Stimulated activated naive CD4-positive, alpha-beta T cell treated with Interleukin-2 at 50 U/mL for 16 hours (primary cell): ENCODE results near the gene B4GALT3.

Experiments
- DNase-seq: peaks from one replicate; lab custom pipeline; 2025; lab: John Stamatoyannopoulos, UW

Gene B4GALT3

DNA sequence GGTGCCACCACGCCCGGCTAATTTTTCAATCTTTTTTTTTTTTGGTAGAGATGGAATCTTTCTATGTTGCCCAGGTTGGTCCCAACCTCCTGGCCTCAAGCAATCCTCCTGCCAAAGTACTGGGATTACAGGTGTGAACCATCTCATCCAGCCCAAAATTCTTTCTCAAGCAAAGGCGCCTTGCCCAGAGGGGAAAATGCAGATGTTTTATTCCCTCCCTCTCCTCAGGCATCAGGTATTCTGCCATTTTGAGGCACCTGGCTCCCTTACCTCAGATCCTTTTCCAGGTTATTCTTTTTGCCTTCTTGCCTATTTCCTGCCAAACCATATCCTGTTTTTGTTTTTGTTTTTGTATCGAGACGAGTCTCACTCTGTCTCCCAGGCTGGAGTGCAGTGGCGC, 11.1 kb upstream of the B4GALT3 start:
- no peak for DNase-seq

DNA sequence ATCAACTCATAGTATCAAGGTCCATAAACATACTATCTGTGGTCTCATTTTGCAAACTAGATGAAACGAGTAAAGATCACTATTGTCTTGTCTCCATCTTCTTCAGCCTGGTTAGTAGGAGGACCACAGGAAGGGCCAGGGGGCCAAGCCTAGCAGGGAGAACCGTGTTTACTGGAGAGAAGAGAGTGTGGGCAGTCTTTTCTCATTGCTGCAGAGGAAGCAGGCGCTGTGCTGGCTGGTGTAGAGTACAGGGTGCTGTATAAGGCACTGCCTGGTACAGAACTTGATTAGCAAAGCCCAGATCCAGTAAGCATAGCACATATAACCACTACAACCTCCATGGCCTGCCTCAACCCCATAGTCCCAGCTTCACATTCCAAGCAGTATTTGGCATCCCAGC, 10.0 kb upstream of the B4GALT3 start:
- no peak for DNase-seq

DNA sequence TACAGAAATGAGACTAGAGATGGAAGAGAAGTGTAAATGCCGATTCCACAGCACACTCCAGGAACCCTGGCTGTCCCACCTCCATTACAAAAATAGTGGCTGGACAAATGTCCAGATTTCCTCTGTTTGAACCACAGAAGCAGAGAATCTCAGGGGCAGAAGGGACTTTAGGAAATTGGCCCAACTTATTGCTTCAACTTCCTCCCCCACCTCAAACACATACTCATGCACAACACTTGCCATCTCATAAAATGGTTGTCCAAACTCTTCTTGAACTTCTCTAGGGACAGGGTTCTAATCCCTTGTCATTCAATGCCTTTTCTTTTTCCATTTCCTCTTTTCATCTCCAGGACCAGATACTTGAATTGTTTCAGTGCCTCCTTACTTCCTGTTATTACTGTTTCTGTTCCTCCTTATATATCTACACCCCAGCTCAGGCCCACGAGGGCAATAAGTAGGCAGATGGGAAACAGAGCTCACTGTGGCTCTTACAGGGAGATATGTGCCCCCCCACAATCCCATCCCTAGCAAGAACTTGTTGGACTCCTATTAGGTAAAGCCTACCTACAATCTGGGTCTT, 8.5 kb upstream of the B4GALT3 start:
- DNase-seq, result no peak

DNA sequence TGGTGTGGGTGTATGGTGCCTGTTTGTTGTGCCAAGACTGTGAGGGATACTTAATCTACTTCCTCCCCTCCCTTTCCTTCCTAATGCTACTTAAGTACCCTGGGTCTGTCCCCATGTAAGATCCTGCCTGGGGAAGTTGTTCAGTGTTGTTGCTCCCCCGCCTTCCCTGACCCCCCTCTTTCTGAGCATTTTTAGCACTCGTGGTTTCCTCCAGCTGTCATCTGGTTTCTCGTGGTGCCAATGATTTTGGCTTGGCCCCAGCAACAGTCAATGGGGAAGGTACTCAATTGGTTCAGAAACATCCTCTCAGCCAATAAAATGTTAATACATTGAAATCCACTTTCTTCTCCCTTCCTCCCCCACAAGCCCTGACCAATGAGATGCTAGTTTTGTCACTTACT, 8.0 kb upstream of the B4GALT3 start:
- DNase-seq, result peak; percentile 67

DNA sequence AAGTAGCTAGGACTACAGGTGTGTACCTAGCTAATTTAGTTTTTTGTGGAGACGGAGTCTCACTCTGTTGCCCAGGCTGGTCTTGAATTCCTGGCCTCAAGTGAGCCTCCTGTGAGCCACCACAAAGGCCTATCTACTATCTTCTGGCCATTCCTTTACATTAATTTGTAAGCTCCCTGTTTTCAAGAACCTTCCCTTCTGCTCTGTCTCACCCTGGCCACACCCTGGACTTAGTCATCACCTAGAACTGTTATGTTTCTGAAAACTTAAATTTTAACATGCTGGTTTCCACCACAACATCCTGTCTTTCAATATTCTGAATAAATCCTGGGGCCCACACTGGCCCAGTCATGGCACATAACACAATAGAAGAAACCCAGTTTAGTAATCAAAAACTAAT, 4.9 kb upstream of the B4GALT3 start:
- peak; percentile 64 for DNase-seq

DNA sequence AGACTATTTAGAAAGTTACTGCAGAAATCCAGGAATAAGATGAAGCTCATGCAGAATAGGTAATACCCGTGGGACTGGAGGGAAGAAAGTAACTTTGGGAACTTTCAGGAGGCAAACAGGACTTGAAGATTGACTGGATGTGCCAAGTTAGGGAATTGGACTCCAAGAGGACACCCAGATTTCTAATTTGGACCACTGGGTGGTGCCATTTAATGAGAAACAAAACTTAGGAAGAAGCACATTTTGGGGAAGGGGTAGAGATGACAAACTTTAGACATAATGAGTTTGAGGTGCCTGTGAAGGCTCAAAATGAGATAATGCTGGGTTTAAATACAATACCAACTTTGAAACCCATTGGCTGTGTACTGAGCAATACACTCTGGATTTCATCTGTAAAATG, 3.3 kb upstream of the B4GALT3 start:
- DNase-seq, result no peak

DNA sequence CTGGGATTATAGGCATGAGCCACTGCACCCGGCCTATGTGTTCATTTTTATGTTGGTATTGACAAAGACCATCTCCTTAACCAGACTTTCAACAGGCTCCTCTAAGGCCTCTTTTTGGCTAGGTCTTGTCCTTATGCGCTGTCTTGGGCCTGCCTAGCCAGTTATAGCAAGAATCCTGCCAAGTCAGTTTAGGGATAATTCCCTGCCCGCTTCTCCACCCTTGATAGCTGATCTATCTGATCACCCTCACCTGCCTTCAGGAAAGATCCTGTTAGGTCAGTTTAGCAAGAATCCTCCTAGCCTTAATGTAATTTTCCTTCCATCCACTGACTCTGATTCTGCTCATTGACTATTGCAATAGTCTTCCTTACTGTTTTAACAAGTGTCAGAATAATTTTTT, 2.4 kb upstream of the B4GALT3 start:
- no peak for DNase-seq

DNA sequence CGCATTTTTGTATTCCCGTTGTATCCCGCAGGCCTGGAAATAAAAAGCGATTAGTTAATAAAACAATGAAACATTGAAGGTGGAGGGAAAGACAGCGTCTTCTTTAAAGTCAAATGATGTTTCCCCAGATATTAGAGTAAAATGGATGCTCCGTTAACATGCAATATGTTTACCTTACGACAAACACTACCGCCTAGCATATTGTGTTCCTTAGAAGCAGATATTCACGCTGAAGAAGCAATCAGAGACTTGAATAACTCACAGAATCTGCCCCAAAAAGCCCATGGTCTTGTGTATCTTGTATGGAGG, 583 bp upstream of the B4GALT3 start:
- DNase-seq, result no peak

DNA sequence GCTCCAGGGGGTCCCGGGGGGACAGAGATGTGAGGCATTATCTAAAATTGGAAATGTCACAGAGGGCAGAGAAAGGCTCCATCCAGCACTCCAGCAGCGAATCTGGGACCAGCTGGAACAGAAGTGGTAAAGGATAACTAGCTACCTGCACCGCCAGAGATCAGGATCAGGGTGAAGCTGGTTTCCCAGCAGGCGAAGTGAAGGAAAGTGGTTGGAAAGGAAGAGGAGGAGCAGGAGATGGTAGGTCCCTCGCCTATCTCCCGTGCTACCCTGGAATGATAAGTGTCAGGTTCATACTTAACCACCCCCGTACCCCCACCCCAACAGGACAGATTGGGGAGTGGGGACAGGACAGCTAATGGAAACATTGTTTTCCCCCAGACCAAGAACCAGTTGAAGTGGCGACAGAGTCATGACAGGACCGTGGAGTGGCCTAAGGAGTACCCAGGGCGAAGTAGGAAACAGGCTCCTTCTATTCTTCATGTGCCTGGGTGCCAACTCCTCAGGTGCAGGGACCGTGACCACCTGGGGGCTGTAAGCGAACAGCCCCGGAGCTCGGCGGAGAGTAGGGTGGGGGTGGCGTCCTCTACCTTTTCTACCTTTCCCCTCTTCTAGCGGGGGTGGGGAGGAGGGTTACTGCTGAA, 717 bp downstream of the B4GALT3 start:
- no peak for DNase-seq

DNA sequence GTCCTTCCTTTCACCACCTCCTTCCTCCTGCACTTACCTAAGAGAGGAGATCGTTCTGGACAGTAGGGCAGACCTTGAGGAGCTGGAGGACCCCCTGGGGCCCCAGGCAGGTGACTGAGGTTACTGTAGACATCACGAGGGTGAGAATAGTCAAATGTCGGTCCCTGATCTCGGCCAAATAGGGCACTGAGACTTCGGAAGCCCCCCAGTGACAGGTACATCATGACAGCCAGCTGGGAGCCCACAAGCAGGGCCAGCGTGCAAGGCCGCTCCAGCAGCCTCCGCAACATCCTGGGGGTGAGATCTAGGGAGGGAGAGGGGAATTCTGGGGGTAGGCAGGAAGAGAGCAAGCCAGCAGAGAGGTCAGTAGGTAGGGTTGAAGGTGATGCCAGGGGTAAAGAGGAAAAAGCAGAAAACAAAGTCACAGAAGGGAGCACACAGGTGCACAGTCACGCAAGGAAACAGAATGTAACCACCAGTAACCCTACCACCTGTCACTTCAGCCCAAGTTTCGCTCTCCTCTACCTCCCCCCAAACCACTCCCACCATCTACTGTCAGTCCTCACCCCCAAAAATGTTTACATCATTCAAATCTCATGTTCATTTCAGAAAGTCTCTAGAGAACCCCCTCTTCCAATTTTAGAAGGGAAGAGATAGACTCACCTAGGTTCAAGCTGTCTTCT, 1.4 kb downstream of the B4GALT3 start:
- no peak for DNase-seq

DNA sequence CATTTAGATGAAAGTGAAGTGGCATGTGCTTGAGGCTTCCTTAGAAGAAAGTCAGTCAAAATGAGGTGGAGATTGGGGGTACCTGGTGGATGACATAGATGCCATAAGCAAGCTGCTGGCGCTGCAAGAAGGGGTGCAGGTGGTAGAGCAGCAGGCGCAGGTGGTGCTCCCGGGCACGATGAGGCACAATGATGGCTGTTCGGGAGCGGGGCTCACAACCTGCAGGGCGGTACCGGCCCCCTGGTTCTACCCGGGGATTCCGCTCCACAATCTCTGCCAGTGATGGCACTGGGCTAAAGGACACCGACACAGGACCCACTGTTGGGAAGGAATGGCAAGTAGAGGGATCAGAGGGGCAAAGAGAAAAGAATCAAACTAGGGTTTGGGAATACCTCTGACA, 2.4 kb downstream of the B4GALT3 start:
- no peak for DNase-seq

DNA sequence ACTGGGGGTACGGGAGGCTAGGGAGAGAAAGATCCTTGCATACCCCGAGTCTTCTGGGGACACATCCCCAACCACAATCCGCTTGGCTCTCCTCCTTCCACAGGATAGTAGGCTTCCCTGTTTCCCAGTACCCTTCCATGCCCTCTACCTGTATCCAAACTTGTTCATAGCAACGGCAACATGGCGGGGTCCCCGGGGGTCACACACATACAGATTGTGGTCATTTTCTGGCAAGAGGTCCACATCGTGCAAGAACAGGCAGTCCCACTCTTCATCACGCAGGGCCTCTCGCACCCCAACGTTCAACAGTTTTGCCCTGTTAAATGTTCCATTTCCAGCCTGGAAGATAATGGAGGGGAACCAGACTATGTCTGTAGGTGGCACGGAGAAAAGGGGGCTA, 3.6 kb downstream of the B4GALT3 start:
- DNase-seq, result no peak

DNA sequence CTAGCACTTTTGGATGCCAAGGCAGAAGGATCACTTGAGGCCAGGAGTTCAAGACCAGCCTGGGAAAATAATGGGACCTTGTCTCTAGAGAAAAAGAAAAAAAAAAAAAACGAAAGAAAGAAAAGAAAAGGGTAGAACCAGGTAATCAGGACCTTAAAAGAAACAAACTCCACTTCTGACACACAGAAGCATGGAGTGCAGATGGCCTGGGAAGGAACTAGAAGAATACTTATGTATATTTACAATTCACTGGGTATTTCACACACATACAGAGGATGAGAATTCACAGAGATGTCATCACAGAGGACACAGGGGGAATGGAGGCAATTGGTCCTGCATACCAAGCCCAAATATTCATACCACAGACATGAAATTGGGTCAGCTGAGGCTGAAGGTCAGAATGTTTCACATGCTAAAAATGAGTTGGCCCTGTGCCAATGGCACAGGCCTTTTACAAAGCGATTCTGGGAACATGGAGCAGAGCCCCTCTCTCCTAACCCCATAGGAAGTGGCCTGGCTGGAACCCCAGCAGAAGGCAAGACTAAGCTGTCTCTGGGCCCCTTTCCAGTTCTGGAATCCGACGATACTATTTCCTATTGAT, 4.4 kb downstream of the B4GALT3 start:
- DNase-seq, result no peak

DNA sequence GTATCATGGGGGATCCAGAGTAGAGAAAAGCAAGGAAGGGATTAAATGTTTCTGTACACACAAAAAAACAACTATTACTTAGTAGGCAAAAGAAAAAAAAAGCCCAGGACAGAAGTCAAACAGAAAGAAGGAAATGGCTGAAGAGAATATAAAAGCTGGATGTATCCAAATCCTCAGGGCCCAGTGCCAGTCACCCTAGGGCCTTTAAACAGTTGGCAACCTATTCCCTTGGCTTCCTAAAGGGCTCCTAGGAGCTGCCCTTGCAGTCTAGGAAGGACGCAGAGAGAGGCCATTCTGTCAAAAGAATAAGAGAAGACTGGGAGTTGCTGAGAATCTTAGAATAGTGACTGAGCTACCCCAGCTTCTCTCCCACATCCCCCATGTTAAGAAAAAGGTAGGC, 5.0 kb downstream of the B4GALT3 start:
- DNase-seq, result no peak

DNA sequence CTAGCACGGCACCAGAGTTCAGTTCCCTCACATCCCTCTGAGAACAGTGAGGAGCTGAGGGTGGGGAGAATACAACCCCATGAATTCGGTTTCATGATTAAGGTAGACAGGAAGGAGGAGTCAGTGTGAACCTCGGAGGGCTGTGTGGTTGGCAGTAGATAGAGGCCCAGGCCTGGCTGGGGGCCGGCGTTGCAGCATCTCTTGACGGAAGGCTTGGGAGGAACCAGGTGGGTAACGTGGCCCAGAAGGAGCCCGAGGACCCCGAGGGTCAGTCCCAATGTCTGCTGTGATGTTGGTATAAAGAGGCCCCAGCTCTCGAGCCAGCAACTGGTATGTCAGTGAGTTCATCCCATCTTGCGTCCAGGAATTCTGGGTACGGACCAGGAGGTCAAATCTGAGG, 5.6 kb downstream of the B4GALT3 start:
- DNase-seq, result no peak

DNA sequence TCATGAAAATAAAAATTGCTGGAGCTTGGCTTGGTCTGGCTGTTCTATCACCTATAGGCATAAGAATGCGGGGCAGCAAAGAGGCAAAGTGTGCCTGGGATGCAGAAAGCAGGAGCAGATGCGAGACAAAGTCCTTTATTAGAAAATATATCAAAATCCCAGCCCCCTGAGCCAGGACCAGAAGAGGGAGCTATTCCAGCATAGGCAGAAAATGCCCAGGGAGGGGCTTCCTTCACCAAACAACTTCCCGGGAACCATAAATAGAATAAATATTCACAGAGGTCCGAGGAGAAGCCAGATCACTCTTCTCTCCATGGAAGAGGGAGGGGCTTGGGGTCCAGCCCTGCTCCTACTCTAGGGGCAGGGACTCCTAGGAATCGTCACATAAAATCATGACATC, 6.1 kb downstream of the B4GALT3 start:
- no peak for DNase-seq

DNA sequence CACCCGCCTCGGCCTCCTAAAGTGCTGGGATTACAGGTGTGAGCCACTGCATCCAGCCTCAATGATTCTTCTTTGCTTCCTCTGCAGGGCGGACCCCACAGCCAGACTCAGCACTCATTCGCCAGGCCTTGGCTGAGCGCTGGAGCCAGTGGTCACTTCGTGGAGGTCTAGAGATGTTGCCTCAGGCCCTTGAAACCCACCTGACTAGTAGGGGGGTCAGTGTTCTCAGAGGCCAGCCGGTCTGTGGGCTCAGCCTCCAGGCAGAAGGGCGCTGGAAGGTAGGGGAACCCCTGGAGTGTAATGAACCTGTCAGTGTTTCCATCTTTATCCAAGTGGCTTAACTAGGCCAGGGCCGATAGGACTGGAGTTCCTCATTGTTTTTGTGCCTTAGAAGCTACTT, 8.4 kb downstream of the B4GALT3 start:
- DNase-seq, result no peak

DNA sequence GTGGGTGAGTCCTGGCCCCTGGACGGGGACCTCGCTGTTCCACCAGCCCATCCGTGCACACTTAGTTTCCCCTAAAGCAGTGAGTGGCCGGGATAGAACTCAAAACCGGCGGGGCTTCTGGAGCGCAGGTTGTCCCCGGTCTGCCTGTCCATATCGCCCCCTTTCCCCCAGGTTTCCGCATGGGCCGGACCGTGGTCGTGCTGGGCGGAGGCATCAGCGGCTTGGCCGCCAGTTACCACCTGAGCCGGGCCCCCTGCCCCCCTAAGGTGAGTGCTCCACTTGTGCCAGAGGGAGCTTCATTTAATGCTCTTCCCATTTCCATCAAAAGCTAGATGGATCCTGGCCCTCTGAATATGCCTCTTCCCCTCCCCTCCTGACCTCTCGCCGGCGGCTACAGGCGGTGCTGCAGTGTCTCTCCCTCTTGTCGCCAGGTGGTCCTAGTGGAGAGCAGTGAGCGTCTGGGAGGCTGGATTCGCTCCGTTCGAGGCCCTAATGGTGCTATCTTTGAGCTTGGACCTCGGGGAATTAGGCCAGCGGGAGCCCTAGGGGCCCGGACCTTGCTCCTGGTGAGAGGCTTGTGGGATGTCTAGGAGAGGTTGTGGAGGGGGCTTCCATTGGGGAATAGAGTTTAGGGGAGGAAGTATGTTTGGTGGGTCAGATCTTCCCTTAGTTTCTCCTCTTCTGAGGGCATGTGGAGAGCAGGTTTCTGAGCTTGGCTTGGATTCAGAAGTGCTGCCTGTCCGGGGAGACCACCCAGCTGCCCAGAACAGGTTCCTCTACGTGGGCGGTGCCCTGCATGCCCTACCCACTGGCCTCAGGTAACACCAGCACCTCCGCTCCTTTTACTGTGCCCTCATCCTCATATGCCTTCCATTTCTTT, 10.4 kb downstream of the B4GALT3 start:
- DNase-seq, result no peak

DNA sequence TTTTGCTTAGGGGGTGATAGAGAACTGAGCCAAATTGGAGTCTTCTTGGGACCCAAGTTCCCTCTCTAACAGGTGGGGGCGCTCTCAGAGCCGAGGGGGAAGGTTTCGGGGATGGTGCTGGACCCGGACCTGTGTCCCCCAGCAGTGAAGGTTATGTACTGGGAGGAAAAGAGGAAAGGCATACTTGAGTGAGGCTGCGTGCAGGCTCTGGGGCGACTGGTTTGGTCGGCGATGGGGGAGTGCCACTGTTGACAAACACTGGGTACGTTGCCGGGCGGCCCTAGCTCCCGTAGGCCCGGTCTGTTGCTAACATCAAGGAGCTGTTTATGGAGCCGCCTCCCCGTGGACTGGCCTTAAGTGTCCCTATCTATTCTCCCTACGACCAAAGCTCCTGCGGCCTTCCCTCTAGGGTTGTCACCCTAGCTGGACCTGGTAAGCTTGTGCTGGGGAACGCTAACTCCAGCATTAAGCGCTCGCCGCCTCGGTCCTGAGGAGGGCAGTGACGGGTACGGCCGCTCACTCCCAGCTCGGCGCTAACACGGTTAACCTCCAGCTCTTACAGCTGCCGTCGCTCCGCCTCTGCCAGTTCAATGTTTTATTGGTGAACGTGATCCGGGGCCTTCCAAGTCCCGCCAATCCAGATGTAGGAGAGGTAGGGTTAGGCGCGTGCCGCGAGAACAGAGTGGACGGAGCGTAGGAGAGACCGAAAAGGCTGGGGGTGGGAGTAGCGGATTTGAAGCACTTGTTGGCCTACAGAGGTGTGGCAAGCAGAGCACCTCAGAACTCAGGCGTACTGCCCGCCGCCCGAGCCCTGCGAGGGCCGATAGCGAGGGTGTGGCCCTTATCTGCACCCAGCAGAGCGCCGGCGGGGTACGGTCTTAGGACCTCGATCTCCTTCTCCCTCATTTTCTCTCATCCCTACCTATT, 11.3 kb downstream of the B4GALT3 start, which contains the start of gene PPOX:
TSS of gene PPOX (plus strand) at position 685 of the 927 bp plus-strand sequence. CDS start 422 bp downstream, outside the sequence.
- DNase-seq, result peak; percentile 95

DNA sequence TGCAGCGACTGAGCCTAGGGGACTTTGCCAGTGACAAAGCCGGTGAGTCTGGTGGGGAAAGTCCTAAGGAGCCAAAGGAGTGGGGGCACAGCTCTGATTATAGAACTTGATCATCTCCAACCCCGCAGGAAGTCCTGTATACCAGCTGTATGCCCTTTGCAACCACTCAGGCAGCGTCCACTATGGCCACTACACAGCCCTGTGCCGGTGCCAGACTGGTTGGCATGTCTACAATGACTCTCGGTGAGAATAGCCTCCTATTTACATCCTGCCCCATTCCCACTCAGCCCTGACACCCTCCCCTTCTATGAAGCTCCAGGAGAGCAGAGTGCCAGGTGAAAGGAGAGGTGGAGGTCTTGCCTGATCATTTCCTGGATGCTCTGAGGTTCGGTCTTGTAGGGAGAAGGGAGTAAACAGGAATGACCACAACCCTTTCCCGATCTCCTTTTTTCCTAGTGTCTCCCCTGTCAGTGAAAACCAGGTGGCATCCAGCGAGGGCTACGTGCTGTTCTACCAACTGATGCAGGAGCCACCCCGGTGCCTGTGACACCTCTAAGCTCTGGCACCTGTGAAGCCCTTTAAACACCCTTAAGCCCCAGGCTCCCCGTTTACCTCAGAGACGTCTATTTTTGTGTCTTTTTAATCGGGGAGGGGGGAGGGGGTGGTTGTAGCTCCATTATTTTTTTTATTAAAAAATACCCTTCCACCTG, 12.3 kb downstream of the B4GALT3 start:
- DNase-seq, result no peak

DNA sequence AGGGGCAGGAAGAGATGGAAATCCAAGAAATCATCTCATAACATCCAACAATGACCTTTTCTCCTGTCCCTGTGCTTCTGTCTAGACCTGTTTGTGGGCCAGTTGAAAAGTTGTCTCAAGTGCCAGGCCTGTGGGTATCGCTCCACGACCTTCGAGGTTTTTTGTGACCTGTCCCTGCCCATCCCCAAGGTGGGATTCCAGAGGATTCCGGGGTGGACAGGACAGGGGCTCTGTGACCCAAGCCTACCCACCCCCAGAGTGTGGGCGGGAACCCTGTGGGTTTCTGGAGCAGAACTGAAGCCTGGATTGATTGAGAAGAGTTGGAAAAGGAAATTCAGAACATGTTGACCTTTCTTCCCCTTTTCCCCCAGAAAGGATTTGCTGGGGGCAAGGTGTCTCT, 13.5 kb downstream of the B4GALT3 start:
- no peak for DNase-seq
